Transverse colon (tissue), 4 donors: ENCODE measurements around the gene RFX3. TPM values are rescaled to one million over a fixed set of nuclear protein-coding genes. Genes with fewer than 3 reads are reported as not detected.

Source experiments
- DNase-seq: peaks from one replicate; pipeline ENCODE4 v3.0.0-alpha.2; 2019
- H3K27ac ChIP-seq, 4 donors: fragments of 200-600 bp; sonication (generic); 2 replicates each; pipeline ENCODE4 v1.5.1; 2016 to 2018; ENCODE audit warnings: inconsistent platforms in 4 of 4
- H3K27me3 ChIP-seq: fragments of 200-600 bp; sonication (generic); 2 replicates; pipeline ENCODE4 v1.5.1; 2017; ENCODE audit warnings: inconsistent platforms
- H3K36me3 ChIP-seq, 4 donors: fragments of 200-600 bp; sonication (generic); 2 replicates each; pipeline ENCODE4 v1.5.1; 2017 to 2019; ENCODE audit warnings: inconsistent platforms in 4 of 4
- H3K4me1 ChIP-seq, 4 donors: fragments of 200-600 bp; sonication (generic); 2 replicates each; pipeline ENCODE4 v1.5.1; 2017 to 2020; ENCODE audit warnings: inconsistent platforms in 4 of 4
- H3K4me3 ChIP-seq, 4 donors: fragments of 200-600 bp; sonication (generic); 1 replicate in 1 of 4; 2 replicates in 3 of 4; pipeline versions ENCODE4 v1.5.1 to v1.6.1; 2017 to 2019; ENCODE audit warnings: inconsistent platforms in 4 of 4
- H3K9me3 ChIP-seq, 2 donors: fragments of 200-600 bp; sonication (generic); 2 replicates each; pipeline ENCODE4 v1.5.1; 2017 to 2019; ENCODE audit warnings: inconsistent platforms in 2 of 2
- CTCF ChIP-seq, 5 experiments: fragments of 200-600 bp in 3 of 5; fragments of 450-650 bp in 2 of 5; sonication (generic) in 3 of 5; IDR thresholded peaks; 1 replicate in 2 of 5; 2 replicates in 3 of 5; pipeline ENCODE4 v1.5.1; 2016 to 2017; ENCODE audit warnings: antibody characterized with exemption in 5 of 5, inconsistent platforms in 3 of 5, mild to moderate bottlenecking in 2 of 5, moderate library complexity in 1 of 5
- EP300 ChIP-seq: sonication (generic); formaldehyde crosslinking; IDR thresholded peaks from one replicate; pipeline ENCODE4 v1.6.1; 2017; ENCODE audit warnings: antibody characterized with exemption, low read depth
- POLR2A ChIP-seq: fragments of 450-650 bp; IDR thresholded peaks from one replicate; pipeline ENCODE4 v1.6.1; 2016; ENCODE audit warnings: antibody characterized with exemption, mild to moderate bottlenecking, moderate library complexity
- POLR2AphosphoS5 ChIP-seq, 3 donors: sonication (generic); formaldehyde crosslinking; IDR thresholded peaks; one replicate each; pipeline ENCODE4 v1.6.1; 2016; ENCODE audit warnings: antibody characterized with exemption in 3 of 3
- WGBS, 2 donors: methylation state at CpG; one replicate each; pipeline ENCODE4 v1.1.5; 2018; ENCODE audit warnings: low coverage in 1 of 2; 5-methylcytosine and 5-hydroxymethylcytosine counted together
- in situ Hi-C, 4 donors: fragments of 200-750 bp; cut with MboI; loops; one replicate each; pipeline versions ENCODE4 v1.15.0 to v1.15.1; 2017; ENCODE audit warnings: low sequenced_read_pairs in 3 of 4, low pct_ligation_motif_present in 1 of 4, low pct_unique_long_range_greater_than_20kb in 1 of 4
- intact Hi-C: fragments of 100-400 bp; cut with DNase I; formaldehyde crosslinking; loops from one replicate; pipeline ENCODE4 v1.15.1; 2023; ENCODE audit warnings: low total_unique reads
- total RNA-seq, 4 donors: library from RNA; depleted of rRNA; stranded (reverse); fragments of >200 nt; gene quantifications; one replicate each; pipeline ENCODE4 v1.1.0, GENCODE V29; 2016

Gene RFX3
- total RNA-seq, 4 donors from 2014 or later: 3.5 to 21.9 (median 7.1) TPM

GRCh38 chr9:3348169-3348568 is 177.6 kb downstream of the RFX3 start:
- 91 to 94% methylated on average over 3 of the region's 3 CpGs for WGBS, 2 donors
- Histone ChIP-seq H3K9me3 (no peaks in the 10 kb centered on the region), H3K27me3 (no peaks in the 10 kb centered on the region), H3K27ac (no peak overlapping the region), H3K4me3 (no peak overlapping the region), H3K4me1 (no peaks in the 10 kb centered on the region), H3K36me3 (no peaks in the 10 kb centered on the region)
- in situ Hi-C loops (no loop called here), intact Hi-C loops (no loop called here)
- DNase-seq: no peak
- TF ChIP-seq POLR2AphosphoS5 (IDR thresholded peaks at IDR 0.05): no peak
- no peak for TF ChIP-seq EP300
- no peak for TF ChIP-seq CTCF (IDR thresholded peaks at IDR 0.05)
- no peak for TF ChIP-seq POLR2A

- no peak overlapping the region for H3K4me3 ChIP-seq
- no peaks in the 10 kb centered on the region for H3K27me3 ChIP-seq
- no peak overlapping the region for H3K27ac ChIP-seq
- DNase-seq: no peak
- in situ Hi-C loops: no loop called here
- H3K4me1 ChIP-seq: no peaks in the 10 kb centered on the region
- 86 to 99% methylated on average over 1 to 3 of the region's 3 CpGs for WGBS, 2 donors
- intact Hi-C loops: no loop called here
- TF ChIP-seq EP300: no peak
- no peak for TF ChIP-seq CTCF (IDR thresholded peaks at IDR 0.05)
- TF ChIP-seq POLR2A: no peak
- no peak for TF ChIP-seq POLR2AphosphoS5 (IDR thresholded peaks at IDR 0.05)
- H3K9me3 ChIP-seq: no peaks in the 10 kb centered on the region
- no peaks in the 10 kb centered on the region for H3K36me3 ChIP-seq
Observed at GRCh38 chr9:3346549-3346948, 179.3 kb downstream of the RFX3 start.

- intact Hi-C loops: no loop called here
Observed at GRCh38 chr9:3343671-3344070, 182.1 kb downstream of the RFX3 start.

GRCh38 chr9:3342159-3342777 is 183.5 kb downstream of the RFX3 start:
- intact Hi-C loops: no loop called here
- no peak for DNase-seq

More at GRCh38 chr9:3343671-3344070, 182.1 kb downstream of the RFX3 start:
- DNase-seq: no peak
- Histone ChIP-seq H3K27me3 (no peaks in the 10 kb centered on the region), H3K27ac (no peak overlapping the region), H3K4me3 (no peak overlapping the region), H3K9me3 (no peaks in the 10 kb centered on the region), H3K4me1 (no peaks in the 10 kb centered on the region), H3K36me3 (no peaks in the 10 kb centered on the region)
- TF ChIP-seq POLR2A (no peak), CTCF (IDR thresholded peaks at IDR 0.05) (no peak), EP300 (no peak), POLR2AphosphoS5 (IDR thresholded peaks at IDR 0.05) (no peak)
- in situ Hi-C loops: no loop called here

More at GRCh38 chr9:3342159-3342777, 183.5 kb downstream of the RFX3 start:
- Histone ChIP-seq H3K4me1 (peaks cover 0 to 11% (median 3%) of the 10 kb centered on the region in 4 donors), H3K27me3 (no peaks in the 10 kb centered on the region), H3K9me3 (no peaks in the 10 kb centered on the region), H3K4me3 (no peak overlapping the region), H3K36me3 (no peaks in the 10 kb centered on the region), H3K27ac (no peak overlapping the region)
- TF ChIP-seq POLR2A: no peak
- TF ChIP-seq EP300: no peak
- TF ChIP-seq CTCF (IDR thresholded peaks at IDR 0.05): no peak
- TF ChIP-seq POLR2AphosphoS5 (IDR thresholded peaks at IDR 0.05): no peak
- in situ Hi-C loops: no loop called here
- 61 to 63% methylated on average over 2 of the region's 2 CpGs for WGBS, 2 donors
